ENCODE data around the gene C12orf50. TPM values are rescaled to one million over a fixed set of nuclear protein-coding genes. Genes with fewer than 3 reads are reported as not detected.
"Not testable (repeated sequence)": the region's sequence is repeated elsewhere in the genome, so short reads cannot be mapped to it uniquely, and the experiment has no call there.

Gene C12orf50
- total RNA-seq, 2 experiments from 2014 or later: not detected

DNA sequence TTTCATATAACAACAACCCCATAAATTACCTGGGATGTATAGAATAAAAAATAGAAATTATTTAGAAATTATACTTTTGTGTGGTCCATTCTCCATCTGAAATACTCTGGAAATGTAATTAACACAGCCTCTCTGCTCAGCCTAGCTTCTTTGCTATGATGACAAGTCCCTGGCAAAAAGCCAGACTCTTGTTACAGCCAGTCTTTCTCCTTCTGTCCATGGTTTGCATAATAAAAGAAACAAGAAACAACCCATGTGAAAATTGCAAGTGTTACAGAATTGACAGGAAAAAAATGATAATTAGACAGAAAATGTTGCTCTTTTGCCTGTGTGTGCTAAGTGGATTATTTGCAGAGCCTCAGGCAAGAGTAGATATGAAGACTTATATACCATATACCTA lies 61.3 kb downstream of the C12orf50 start:
- H3K27ac Mint-ChIP-seq: no peak overlapping the region
- no peak overlapping the region for H3K4me3 Mint-ChIP-seq

GRCh38 chr12:87960566-87960965 lies 68.6 kb downstream of the C12orf50 start:
- ChIA-PET POLR2A (no interaction called here), CTCF (no interaction called here)
- Mint-ChIP-seq H3K4me1 (no peaks in the 10 kb centered on the region), H3K4me3 (no peak overlapping the region), H3K27ac (no peak overlapping the region), H3K27me3 (no peaks in the 10 kb centered on the region), H3K36me3 (ENCODE audit: low read depth) (no peaks in the 10 kb centered on the region), H3K9me3 (no peaks in the 10 kb centered on the region)
- no peak for DNase-seq

More for the DNA sequence above, 61.3 kb downstream of the C12orf50 start:
- H3K9me3 Mint-ChIP-seq: no peaks in the 10 kb centered on the region
- no peaks in the 10 kb centered on the region for H3K36me3 Mint-ChIP-seq (ENCODE audit: low read depth)
- H3K4me1 Mint-ChIP-seq: no peaks in the 10 kb centered on the region
- DNase-seq: no peak
- POLR2A ChIA-PET: no interaction called here
- no peaks in the 10 kb centered on the region for H3K27me3 Mint-ChIP-seq
- CTCF ChIA-PET: no interaction called here

DNA sequence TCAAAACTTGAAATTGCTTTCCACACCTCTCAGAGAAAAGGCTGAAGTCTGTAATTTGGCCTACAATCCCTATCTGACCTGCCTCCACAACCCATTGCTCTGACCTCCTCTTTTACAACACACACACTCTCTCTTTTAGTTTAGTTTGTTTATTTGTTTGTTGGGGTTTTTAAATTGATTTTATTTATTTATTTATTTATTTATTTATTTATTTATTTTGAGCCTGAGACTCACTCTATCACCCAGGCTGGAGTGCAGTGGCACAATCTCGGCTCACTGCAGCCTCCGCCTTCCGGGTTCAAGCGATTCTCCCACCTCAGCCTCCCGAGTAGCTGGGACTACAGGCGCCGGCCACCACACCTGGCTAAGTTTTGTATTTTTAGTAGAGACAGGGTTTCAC lies 75.2 kb downstream of the C12orf50 start:
- H3K27me3 Mint-ChIP-seq; H3K36me3 Mint-ChIP-seq (ENCODE audit: low read depth); CTCF ChIA-PET; H3K4me1 Mint-ChIP-seq; H3K4me3 Mint-ChIP-seq; H3K9me3 Mint-ChIP-seq; H3K27ac Mint-ChIP-seq; POLR2A ChIA-PET; DNase-seq: not testable (repeated sequence)

- H3K36me3 Mint-ChIP-seq (ENCODE audit: low read depth): no peaks in the 10 kb centered on the region
- H3K4me3 Mint-ChIP-seq: no peak overlapping the region
- H3K27ac Mint-ChIP-seq: no peak overlapping the region
- CTCF ChIA-PET: no interaction called here
- H3K27me3 Mint-ChIP-seq: no peaks in the 10 kb centered on the region
- no peak for DNase-seq
- POLR2A ChIA-PET: no interaction called here
- H3K4me1 Mint-ChIP-seq: no peaks in the 10 kb centered on the region
- no peaks in the 10 kb centered on the region for H3K9me3 Mint-ChIP-seq
Measured at GRCh38 chr12:87953256-87953860, 75.8 kb downstream of the C12orf50 start.

GRCh38 chr12:87952850-87953249 lies 76.4 kb downstream of the C12orf50 start:
- no peak for DNase-seq
- H3K4me3 Mint-ChIP-seq: no peak overlapping the region
- H3K9me3 Mint-ChIP-seq: no peaks in the 10 kb centered on the region
- no peak overlapping the region for H3K27ac Mint-ChIP-seq
- no peaks in the 10 kb centered on the region for H3K4me1 Mint-ChIP-seq
- CTCF ChIA-PET: no interaction called here
- H3K36me3 Mint-ChIP-seq (ENCODE audit: low read depth): no peaks in the 10 kb centered on the region
- POLR2A ChIA-PET: no interaction called here
- no peaks in the 10 kb centered on the region for H3K27me3 Mint-ChIP-seq

GRCh38 chr12:87952223-87952622 lies 77.0 kb downstream of the C12orf50 start:
- no peaks in the 10 kb centered on the region for H3K9me3 Mint-ChIP-seq
- no peaks in the 10 kb centered on the region for H3K4me1 Mint-ChIP-seq
- no peak overlapping the region for H3K27ac Mint-ChIP-seq
- ChIA-PET CTCF (no interaction called here), POLR2A (no interaction called here)
- no peaks in the 10 kb centered on the region for H3K36me3 Mint-ChIP-seq (ENCODE audit: low read depth)
- no peaks in the 10 kb centered on the region for H3K27me3 Mint-ChIP-seq
- H3K4me3 Mint-ChIP-seq: no peak overlapping the region
- no peak for DNase-seq

GRCh38 chr12:87943762-87944161 lies 85.4 kb downstream of the C12orf50 start:
- Mint-ChIP-seq H3K9me3 (no peaks in the 10 kb centered on the region), H3K36me3 (ENCODE audit: low read depth) (no peaks in the 10 kb centered on the region), H3K27ac (no peak overlapping the region), H3K27me3 (no peaks in the 10 kb centered on the region), H3K4me1 (no peaks in the 10 kb centered on the region), H3K4me3 (no peak overlapping the region)
- CTCF ChIA-PET: no interaction called here
- POLR2A ChIA-PET: no interaction called here
- no peak for DNase-seq

DNA sequence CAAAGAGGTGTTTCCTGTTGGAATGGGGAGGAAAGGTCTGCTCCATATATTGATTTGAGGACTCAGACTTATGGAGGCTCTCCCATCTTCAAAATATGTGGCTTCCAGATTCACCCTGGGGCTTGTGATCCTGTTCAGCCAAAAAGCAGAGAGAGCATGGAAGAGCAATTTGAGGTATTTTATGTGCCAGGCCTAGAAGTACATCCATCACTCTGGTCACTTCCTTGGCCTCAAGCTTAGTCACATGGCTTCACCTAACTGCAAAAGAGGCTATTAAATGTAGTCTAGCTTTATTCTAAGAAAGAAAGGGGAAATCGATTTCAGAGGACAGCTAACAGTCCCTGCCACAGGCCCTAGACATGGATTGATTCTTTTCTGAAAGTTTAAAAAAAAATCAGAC lies 86.2 kb downstream of the C12orf50 start:
- Mint-ChIP-seq H3K9me3 (no peaks in the 10 kb centered on the region), H3K27me3 (no peaks in the 10 kb centered on the region), H3K4me3 (no peak overlapping the region), H3K27ac (no peak overlapping the region), H3K36me3 (ENCODE audit: low read depth) (no peaks in the 10 kb centered on the region), H3K4me1 (no peaks in the 10 kb centered on the region)
- ChIA-PET CTCF (no interaction called here), POLR2A (no interaction called here)
- DNase-seq: no peak

DNA sequence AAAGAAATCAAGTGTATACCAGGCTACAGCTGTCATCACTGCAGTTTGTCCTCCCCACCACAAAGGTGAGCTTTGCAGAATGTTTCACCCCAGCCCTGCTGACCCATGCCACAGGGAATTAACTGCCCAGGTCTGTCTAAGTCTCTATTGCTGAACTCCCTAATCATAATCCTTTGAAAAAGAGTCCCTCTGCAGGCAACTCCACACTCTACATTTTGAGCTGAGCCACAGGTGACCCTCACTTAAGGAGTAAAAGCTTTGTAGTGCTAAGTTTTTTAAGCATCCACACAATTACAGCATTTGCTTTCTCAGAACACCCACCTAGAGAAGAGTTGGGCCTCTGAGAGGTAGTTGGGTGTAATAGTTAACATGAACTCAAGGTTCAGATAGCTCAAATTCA lies 90.0 kb downstream of the C12orf50 start:
- Mint-ChIP-seq H3K9me3 (no peaks in the 10 kb centered on the region), H3K36me3 (ENCODE audit: low read depth) (no peaks in the 10 kb centered on the region), H3K4me1 (no peaks in the 10 kb centered on the region), H3K27me3 (no peaks in the 10 kb centered on the region), H3K4me3 (no peak overlapping the region), H3K27ac (no peak overlapping the region)
- ChIA-PET CTCF (no interaction called here), POLR2A (no interaction called here)
- DNase-seq: no peak

DNA sequence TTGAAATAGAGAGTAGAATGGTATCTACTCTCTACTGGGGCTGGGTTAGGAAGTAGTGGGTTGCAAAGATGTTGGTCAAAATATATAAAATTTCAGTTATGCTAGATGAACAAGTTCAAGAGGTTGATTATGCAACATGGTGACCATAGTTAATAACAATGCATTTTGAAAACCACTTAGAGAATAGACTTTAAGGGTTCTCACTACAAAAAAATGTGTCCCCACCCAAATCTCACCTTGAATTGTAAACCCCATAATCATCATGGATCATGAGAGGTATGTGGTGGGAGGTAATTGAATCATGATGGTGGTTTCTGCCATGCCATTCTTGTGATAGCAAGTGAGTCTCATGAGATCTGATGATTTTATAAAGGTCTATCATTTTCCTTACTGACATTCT lies 94.0 kb downstream of the C12orf50 start:
- Mint-ChIP-seq H3K4me1 (no peaks in the 10 kb centered on the region), H3K4me3 (no peak overlapping the region), H3K27ac (no peak overlapping the region), H3K36me3 (ENCODE audit: low read depth) (no peaks in the 10 kb centered on the region), H3K9me3 (no peaks in the 10 kb centered on the region), H3K27me3 (no peaks in the 10 kb centered on the region)
- DNase-seq: no peak
- CTCF ChIA-PET: no interaction called here
- POLR2A ChIA-PET: no interaction called here

DNA sequence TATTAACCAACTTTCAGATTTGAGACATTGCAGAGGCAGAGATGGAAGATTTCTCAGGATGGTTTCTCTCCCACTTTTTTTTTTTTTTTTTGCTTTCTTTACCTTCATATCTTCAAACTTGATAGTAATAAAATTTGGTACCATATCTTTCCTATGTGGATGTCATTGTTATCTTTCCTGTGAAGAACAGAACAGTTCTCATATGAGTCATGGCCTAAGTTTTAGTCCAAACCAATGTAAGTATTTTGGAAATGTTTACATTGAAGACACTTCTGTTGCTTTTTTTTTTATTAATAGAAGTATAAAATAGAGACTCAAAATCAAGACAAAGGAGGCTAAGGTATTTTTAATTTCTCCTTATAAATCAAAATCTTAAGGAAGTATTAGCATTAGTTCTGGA lies 95.2 kb downstream of the C12orf50 start:
- POLR2A ChIA-PET: no interaction called here
- no peak for DNase-seq
- no peaks in the 10 kb centered on the region for H3K27me3 Mint-ChIP-seq
- CTCF ChIA-PET: no interaction called here
- H3K27ac Mint-ChIP-seq: no peak overlapping the region
- no peak overlapping the region for H3K4me3 Mint-ChIP-seq
- no peaks in the 10 kb centered on the region for H3K9me3 Mint-ChIP-seq
- H3K36me3 Mint-ChIP-seq (ENCODE audit: low read depth): no peaks in the 10 kb centered on the region
- no peaks in the 10 kb centered on the region for H3K4me1 Mint-ChIP-seq

DNA sequence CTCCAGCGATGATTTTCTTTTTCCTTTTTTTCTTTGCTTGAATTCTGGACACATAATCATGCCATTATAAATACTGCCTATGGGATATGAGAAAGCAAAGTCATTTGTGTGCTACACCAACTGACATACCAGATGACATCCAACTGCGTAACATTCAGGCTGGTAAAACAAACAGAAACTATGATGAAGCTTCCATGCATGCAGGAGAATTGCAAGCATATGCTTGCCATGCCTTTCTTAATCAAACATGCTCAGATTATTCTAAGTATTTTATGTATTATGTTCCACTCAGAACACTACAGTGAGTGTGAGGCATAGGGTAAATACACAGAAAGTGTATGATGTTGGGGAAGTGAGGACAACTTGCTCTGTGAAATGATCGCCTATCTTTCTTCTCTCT lies 97.4 kb downstream of the C12orf50 start:
- Mint-ChIP-seq H3K9me3 (no peaks in the 10 kb centered on the region), H3K27me3 (no peaks in the 10 kb centered on the region), H3K4me1 (no peaks in the 10 kb centered on the region), H3K27ac (no peak overlapping the region), H3K4me3 (no peak overlapping the region), H3K36me3 (ENCODE audit: low read depth) (no peaks in the 10 kb centered on the region)
- ChIA-PET CTCF (no interaction called here), POLR2A (no interaction called here)
- DNase-seq: no peak

- Mint-ChIP-seq H3K27me3 (no peaks in the 10 kb centered on the region), H3K36me3 (ENCODE audit: low read depth) (no peaks in the 10 kb centered on the region), H3K27ac (no peak overlapping the region), H3K4me1 (no peaks in the 10 kb centered on the region), H3K4me3 (no peak overlapping the region), H3K9me3 (no peaks in the 10 kb centered on the region)
- ChIA-PET POLR2A (no interaction called here), CTCF (no interaction called here)
- DNase-seq: no peak
Measured at GRCh38 chr12:87930627-87931026, 98.6 kb downstream of the C12orf50 start.

Data from activated CD4-positive, alpha-beta memory T cell treated with anti-CD3 and anti-CD28 coated beads, Interleukin-2, amount 10 ng/mL, durations not matched to agents 7 days and 5 days (primary cell).